ENCODE measurements around the gene DNAJB6.

DNAJB6 gene

GRCh38 chr7:157366722-157367121, 29.9 kb downstream of the DNAJB6 start:
- no peak for DNase-seq (ENCODE audit: low read depth in 2 of 3, low spot score in 2 of 3)

GRCh38 chr7:157368955-157369354, 32.2 kb downstream of the DNAJB6 start:
- no peak for DNase-seq (ENCODE audit: low read depth in 2 of 3, low spot score in 2 of 3)

- DNase-seq (ENCODE audit: low read depth in 2 of 3, low spot score in 2 of 3): no peak
These were observed 33.9 kb downstream of the DNAJB6 start for GRCh38 chr7:157370742-157371141.

- DNase-seq (ENCODE audit: low read depth in 2 of 3, low spot score in 2 of 3): no peak
These were observed 34.5 kb downstream of the DNAJB6 start for GRCh38 chr7:157371296-157371695.

GRCh38 chr7:157372300-157373232, 35.8 kb downstream of the DNAJB6 start:
- no peak for DNase-seq (ENCODE audit: low read depth in 2 of 3, low spot score in 2 of 3)

- DNase-seq (ENCODE audit: low read depth in 2 of 3, low spot score in 2 of 3): no peak
These were observed 36.7 kb downstream of the DNAJB6 start for GRCh38 chr7:157373493-157373892.

GRCh38 chr7:157375410-157375809, 38.6 kb downstream of the DNAJB6 start:
- no peak for DNase-seq (ENCODE audit: low read depth in 2 of 3, low spot score in 2 of 3)

GRCh38 chr7:157377436-157378124, 40.8 kb downstream of the DNAJB6 start:
- DNase-seq (ENCODE audit: low read depth in 2 of 3, low spot score in 2 of 3): no peak

- DNase-seq (ENCODE audit: low read depth in 2 of 3, low spot score in 2 of 3): no peak
These were observed 41.6 kb downstream of the DNAJB6 start for GRCh38 chr7:157378390-157378789.

GRCh38 chr7:157379493-157379892, 42.7 kb downstream of the DNAJB6 start:
- DNase-seq (ENCODE audit: low read depth in 2 of 3, low spot score in 2 of 3): no peak

- no peak for DNase-seq (ENCODE audit: low read depth in 2 of 3, low spot score in 2 of 3)
These were observed 43.6 kb downstream of the DNAJB6 start for GRCh38 chr7:157380416-157380815.

GRCh38 chr7:157383868-157384267, 47.1 kb downstream of the DNAJB6 start:
- DNase-seq (ENCODE audit: low read depth in 2 of 3, low spot score in 2 of 3): no peak

- no peak for DNase-seq (ENCODE audit: low read depth in 2 of 3, low spot score in 2 of 3)
These were observed 47.5 kb downstream of the DNAJB6 start for GRCh38 chr7:157384301-157384700.

GRCh38 chr7:157386979-157387800, 50.4 kb downstream of the DNAJB6 start:
- peak; percentile 63 to 90 (median 74) for DNase-seq (ENCODE audit: low read depth in 2 of 3, low spot score in 2 of 3)

GRCh38 chr7:157388301-157388700, 51.5 kb downstream of the DNAJB6 start:
- DNase-seq (ENCODE audit: low read depth in 2 of 3, low spot score in 2 of 3): no peak

GRCh38 chr7:157389951-157390730, 53.3 kb downstream of the DNAJB6 start:
- no peak for DNase-seq (ENCODE audit: low read depth in 2 of 3, low spot score in 2 of 3)

GRCh38 chr7:157391036-157391710, 54.4 kb downstream of the DNAJB6 start:
- no peak for DNase-seq (ENCODE audit: low read depth in 2 of 3, low spot score in 2 of 3)

GRCh38 chr7:157392256-157393037, 55.6 kb downstream of the DNAJB6 start:
- DNase-seq (ENCODE audit: low read depth in 2 of 3, low spot score in 2 of 3): no peak
